ENCODE data around the gene DOCK7. TPM values are rescaled to one million over a fixed set of nuclear protein-coding genes. Genes with fewer than 3 reads are reported as not detected.

The DOCK7 gene
- total and polyA plus RNA-seq, 4 donors: 5.6 to 35.1 (median 21.7) TPM

DNA sequence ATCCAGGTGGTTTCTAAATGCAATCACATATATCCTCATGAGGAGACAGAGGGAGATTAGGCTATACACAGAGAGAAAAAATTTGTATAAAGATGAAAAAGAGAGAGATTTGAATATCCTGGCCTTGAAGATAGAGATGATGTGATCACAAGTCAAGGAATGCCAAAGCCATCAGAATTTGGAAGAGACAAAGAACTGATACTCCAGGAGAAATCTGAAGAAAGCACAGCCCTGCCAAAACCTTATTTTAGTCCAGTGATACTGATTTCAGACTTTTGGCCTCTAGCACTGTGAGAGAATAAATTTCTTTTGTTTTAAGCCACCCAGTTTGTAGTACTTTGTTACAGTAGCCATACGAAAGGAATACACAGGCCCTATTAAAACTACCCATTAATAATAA is 33.4 kb downstream of the DOCK7 start:
- Histone ChIP-seq H3K9ac (ENCODE audit: low read depth in 1 of 2, low read length in 2 of 2) (no peak overlapping the region), H3K4me3 (ENCODE audit: low read depth in 1 of 3, low read length in 3 of 3) (no peak overlapping the region), H3K9me3 (ENCODE audit: control insufficient read depth in 4 of 4, low read length in 3 of 4) (no peaks in the 10 kb centered on the region), H3K4me1 (ENCODE audit: control insufficient read depth in 4 of 4, insufficient read depth in 4 of 4, low read length in 3 of 4) (peaks cover 0 to 8% (median 2%) of the 10 kb centered on the region in 4 donors), H3K27me3 (ENCODE audit: control insufficient read depth in 4 of 4, insufficient read depth in 4 of 4, low read length in 3 of 4) (no peaks in the 10 kb centered on the region), H3K27ac (ENCODE audit: low read depth in 1 of 2, low read length in 2 of 2) (no peak overlapping the region), H3K36me3 (ENCODE audit: control insufficient read depth in 4 of 4, insufficient read depth in 3 of 4, low read depth in 1 of 4, low read length in 3 of 4) (peaks cover 0 to 1% (median 0%) of the 10 kb centered on the region in 4 donors)
- TF ChIP-seq EGR1 (IDR thresholded peaks at IDR 0.05; ENCODE audit: low read depth in 2 of 2) (no peak), FOXA2 (IDR thresholded peaks at IDR 0.05) (no peak)
- TF ChIP-seq, protein P1, sequence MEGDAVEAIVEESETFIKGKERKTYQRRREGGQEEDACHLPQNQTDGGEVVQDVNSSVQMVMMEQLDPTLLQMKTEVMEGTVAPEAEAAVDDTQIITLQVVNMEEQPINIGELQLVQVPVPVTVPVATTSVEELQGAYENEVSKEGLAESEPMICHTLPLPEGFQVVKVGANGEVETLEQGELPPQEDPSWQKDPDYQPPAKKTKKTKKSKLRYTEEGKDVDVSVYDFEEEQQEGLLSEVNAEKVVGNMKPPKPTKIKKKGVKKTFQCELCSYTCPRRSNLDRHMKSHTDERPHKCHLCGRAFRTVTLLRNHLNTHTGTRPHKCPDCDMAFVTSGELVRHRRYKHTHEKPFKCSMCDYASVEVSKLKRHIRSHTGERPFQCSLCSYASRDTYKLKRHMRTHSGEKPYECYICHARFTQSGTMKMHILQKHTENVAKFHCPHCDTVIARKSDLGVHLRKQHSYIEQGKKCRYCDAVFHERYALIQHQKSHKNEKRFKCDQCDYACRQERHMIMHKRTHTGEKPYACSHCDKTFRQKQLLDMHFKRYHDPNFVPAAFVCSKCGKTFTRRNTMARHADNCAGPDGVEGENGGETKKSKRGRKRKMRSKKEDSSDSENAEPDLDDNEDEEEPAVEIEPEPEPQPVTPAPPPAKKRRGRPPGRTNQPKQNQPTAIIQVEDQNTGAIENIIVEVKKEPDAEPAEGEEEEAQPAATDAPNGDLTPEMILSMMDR (IDR thresholded peaks at IDR 0.05; ENCODE audit: low read depth, low read length, missing input control): no peak
- 99% methylated on average over 1 of the region's 1 CpG for WGBS
- DNase-seq (ENCODE audit: low spot score): no peak

DNA sequence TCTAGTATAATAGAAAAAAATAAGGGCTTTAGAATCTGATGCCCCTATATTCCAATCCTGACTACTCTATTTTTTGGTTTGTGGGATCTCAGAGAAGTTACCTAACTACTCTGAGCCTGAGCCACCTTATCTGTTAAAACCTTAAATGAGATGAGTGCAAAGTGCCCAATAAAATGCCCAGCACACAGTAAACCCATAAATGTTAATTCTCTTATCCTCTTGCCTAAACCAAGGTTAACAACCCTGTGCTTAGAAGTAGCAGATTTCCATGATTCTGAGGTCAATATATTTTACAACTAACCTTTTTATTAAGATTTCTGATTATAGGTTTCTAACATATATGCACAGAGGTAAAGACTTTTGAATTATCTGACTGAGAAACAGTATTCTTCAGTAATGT is 35.8 kb downstream of the DOCK7 start:
- Histone ChIP-seq H3K9ac (ENCODE audit: low read depth in 1 of 2, low read length in 2 of 2) (no peak overlapping the region), H3K36me3 (ENCODE audit: control insufficient read depth in 4 of 4, insufficient read depth in 3 of 4, low read depth in 1 of 4, low read length in 3 of 4) (peaks cover 0 to 5% (median 0%) of the 10 kb centered on the region in 4 donors), H3K27me3 (ENCODE audit: control insufficient read depth in 4 of 4, insufficient read depth in 4 of 4, low read length in 3 of 4) (no peaks in the 10 kb centered on the region), H3K9me3 (ENCODE audit: control insufficient read depth in 4 of 4, low read length in 3 of 4) (no peaks in the 10 kb centered on the region), H3K4me1 (ENCODE audit: control insufficient read depth in 4 of 4, insufficient read depth in 4 of 4, low read length in 3 of 4) (peaks cover 0 to 8% (median 2%) of the 10 kb centered on the region in 4 donors), H3K4me3 (ENCODE audit: low read depth in 1 of 3, low read length in 3 of 3) (no peak overlapping the region), H3K27ac (ENCODE audit: low read depth in 1 of 2, low read length in 2 of 2) (no peak overlapping the region)
- TF ChIP-seq YY1 (IDR thresholded peaks at IDR 0.05) (no peak), SP1 (IDR thresholded peaks at IDR 0.05) (no peak), HNF4G (IDR thresholded peaks at IDR 0.05) (no peak), HNF4A (conservative IDR thresholded peaks at IDR 0.05) (no peak), NR2F2 (IDR thresholded peaks at IDR 0.05) (no peak), RAD21 (IDR thresholded peaks at IDR 0.05) (no peak)
- TF ChIP-seq, protein P2, sequence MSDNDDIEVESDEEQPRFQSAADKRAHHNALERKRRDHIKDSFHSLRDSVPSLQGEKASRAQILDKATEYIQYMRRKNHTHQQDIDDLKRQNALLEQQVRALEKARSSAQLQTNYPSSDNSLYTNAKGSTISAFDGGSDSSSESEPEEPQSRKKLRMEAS (IDR thresholded peaks at IDR 0.05): no peak
- no peak for DNase-seq (ENCODE audit: low spot score)

DNA sequence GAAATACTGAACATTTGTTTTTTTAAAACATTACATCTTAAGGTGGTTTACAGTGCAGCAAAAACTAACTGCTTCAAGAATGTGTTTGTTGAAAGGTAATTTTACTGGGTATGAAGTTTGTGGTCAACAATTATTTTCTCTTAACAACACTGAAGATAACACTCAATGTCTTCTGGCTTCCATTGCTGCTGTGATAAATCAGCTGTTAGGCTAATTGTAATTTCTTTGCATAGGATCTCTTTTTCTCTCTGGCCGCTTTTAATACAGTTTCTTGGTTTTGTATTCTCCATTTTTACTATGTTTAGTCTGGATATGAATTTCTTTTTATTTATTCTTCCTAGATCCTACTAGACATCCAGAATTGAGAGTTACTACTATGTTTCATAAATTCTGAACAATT is 44.9 kb downstream of the DOCK7 start:
- Histone ChIP-seq H3K9ac (ENCODE audit: low read depth in 1 of 2, low read length in 2 of 2) (no peak overlapping the region), H3K27ac (ENCODE audit: low read depth in 1 of 2, low read length in 2 of 2) (no peak overlapping the region), H3K4me3 (ENCODE audit: low read depth in 1 of 3, low read length in 3 of 3) (no peak overlapping the region), H3K27me3 (ENCODE audit: control insufficient read depth in 4 of 4, insufficient read depth in 4 of 4, low read length in 3 of 4) (no peaks in the 10 kb centered on the region), H3K9me3 (ENCODE audit: control insufficient read depth in 4 of 4, low read length in 3 of 4) (no peaks in the 10 kb centered on the region), H3K36me3 (ENCODE audit: control insufficient read depth in 4 of 4, insufficient read depth in 3 of 4, low read depth in 1 of 4, low read length in 3 of 4) (peaks cover 0 to 16% (median 6%) of the 10 kb centered on the region in 4 donors), H3K4me1 (ENCODE audit: control insufficient read depth in 4 of 4, insufficient read depth in 4 of 4, low read length in 3 of 4) (no peaks in the 10 kb centered on the region)
- no peak for DNase-seq (ENCODE audit: low spot score)
- no peak for TF ChIP-seq RXRA (IDR thresholded peaks at IDR 0.05)
- WGBS: 100% methylated on average over 1 of the region's 1 CpG

DNA sequence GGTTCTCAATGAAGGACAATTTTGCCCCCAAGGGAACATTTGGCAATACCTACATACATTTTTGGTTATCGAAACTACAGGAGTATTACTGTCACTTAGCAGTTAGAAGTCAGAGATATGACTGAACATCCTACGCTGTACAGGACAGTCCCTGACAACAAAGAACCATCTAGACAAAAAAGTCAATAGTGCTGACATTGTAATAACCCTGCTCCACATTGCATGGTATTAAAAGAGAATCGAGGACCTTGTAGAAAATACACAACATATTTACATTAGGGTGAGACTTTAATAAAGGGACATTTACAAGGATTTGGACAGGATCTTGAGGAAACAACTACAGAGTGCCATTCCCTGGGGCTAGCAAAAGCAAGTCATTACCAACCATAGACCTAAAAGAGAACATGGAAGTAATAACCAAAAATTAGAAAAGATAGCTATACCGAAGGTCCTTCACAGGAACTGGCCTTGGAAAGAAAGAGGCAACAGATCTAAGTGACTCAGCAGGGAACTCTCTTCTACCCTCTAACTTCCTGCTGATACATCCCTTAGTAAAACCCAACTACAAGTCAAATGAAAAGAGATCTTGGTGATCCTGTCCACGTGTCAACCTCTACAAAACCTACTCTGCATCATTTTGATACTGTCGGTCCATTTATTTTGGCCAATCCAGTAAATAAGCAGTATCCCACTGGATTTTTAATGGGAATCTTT is 50.6 kb downstream of the DOCK7 start:
- WGBS: 93% methylated on average over 6 of the region's 6 CpGs
- H3K27me3 ChIP-seq (ENCODE audit: control insufficient read depth in 4 of 4, insufficient read depth in 4 of 4, low read length in 3 of 4): no peaks in the 10 kb centered on the region

More for the DNA sequence above, 50.6 kb downstream of the DOCK7 start:
- TF ChIP-seq, protein P3, sequence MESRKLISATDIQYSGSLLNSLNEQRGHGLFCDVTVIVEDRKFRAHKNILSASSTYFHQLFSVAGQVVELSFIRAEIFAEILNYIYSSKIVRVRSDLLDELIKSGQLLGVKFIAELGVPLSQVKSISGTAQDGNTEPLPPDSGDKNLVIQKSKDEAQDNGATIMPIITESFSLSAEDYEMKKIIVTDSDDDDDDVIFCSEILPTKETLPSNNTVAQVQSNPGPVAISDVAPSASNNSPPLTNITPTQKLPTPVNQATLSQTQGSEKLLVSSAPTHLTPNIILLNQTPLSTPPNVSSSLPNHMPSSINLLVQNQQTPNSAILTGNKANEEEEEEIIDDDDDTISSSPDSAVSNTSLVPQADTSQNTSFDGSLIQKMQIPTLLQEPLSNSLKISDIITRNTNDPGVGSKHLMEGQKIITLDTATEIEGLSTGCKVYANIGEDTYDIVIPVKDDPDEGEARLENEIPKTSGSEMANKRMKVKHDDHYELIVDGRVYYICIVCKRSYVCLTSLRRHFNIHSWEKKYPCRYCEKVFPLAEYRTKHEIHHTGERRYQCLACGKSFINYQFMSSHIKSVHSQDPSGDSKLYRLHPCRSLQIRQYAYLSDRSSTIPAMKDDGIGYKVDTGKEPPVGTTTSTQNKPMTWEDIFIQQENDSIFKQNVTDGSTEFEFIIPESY (IDR thresholded peaks at IDR 0.05): no peak
- Histone ChIP-seq H3K9me3 (ENCODE audit: control insufficient read depth in 4 of 4, low read length in 3 of 4) (no peaks in the 10 kb centered on the region), H3K27ac (ENCODE audit: low read depth in 1 of 2, low read length in 2 of 2) (no peak overlapping the region), H3K4me3 (ENCODE audit: low read depth in 1 of 3, low read length in 3 of 3) (no peak overlapping the region), H3K36me3 (ENCODE audit: control insufficient read depth in 4 of 4, insufficient read depth in 3 of 4, low read depth in 1 of 4, low read length in 3 of 4) (peaks cover 2 to 16% (median 8%) of the 10 kb centered on the region in 4 donors), H3K4me1 (ENCODE audit: control insufficient read depth in 4 of 4, insufficient read depth in 4 of 4, low read length in 3 of 4) (no peaks in the 10 kb centered on the region), H3K9ac (ENCODE audit: low read depth in 1 of 2, low read length in 2 of 2) (no peak overlapping the region)
- no peak for DNase-seq (ENCODE audit: low spot score)

Data from liver (tissue), 9 donors.